GM23338 (cell line): ENCODE data around the gene IL12RB1. TPM values are rescaled to one million over a fixed set of nuclear protein-coding genes. Genes with fewer than 3 reads are reported as not detected.

Experiments used
- ATAC-seq: fragments of 200-7000 bp; cut with Tn5 transposase; 3 replicates; pipeline ENCODE4 v1.9.1; 2020
- DNase-seq: peaks from one replicate; pipeline ENCODE4 v3.0.0-alpha.2; 2015; ENCODE audit warnings: low spot score
- H2AFZ ChIP-seq: fragments of 200-600 bp; sonication (generic); 2 replicates; pipeline ENCODE4 v1.8.0; 2016; ENCODE audit warnings: antibody characterized with exemption, mild to moderate bottlenecking, moderate library complexity
- H3F3A ChIP-seq: fragments of 200-600 bp; sonication (generic); replicated peaks from 2 replicates; pipeline ENCODE4 v1.8.0; 2017; ENCODE audit warnings: antibody characterized with exemption, mixed run types, low read depth
- H3K27ac ChIP-seq: fragments of 200-600 bp; sonication (generic); 2 replicates; pipeline ENCODE4 v1.6.1; 2016; ENCODE audit warnings: low read depth
- H3K27me3 ChIP-seq: fragments of 200-600 bp; sonication (generic); 2 replicates; pipeline ENCODE4 v1.8.0; 2016; ENCODE audit warnings: mild to moderate bottlenecking, mixed run types, moderate library complexity; ENCODE audit not compliant: insufficient read depth
- H3K36me3 ChIP-seq: fragments of 200-600 bp; sonication (generic); 2 replicates; pipeline ENCODE4 v1.8.0; 2016; ENCODE audit warnings: mild to moderate bottlenecking; ENCODE audit not compliant: insufficient read depth
- H3K4me1 ChIP-seq: fragments of 200-600 bp; sonication (generic); 2 replicates; pipeline ENCODE4 v1.8.0; 2016; ENCODE audit warnings: mild to moderate bottlenecking, moderate library complexity; ENCODE audit not compliant: insufficient read depth
- H3K4me2 ChIP-seq: fragments of 200-600 bp; sonication (generic); 2 replicates; pipeline ENCODE4 v1.7.1; 2017; ENCODE audit warnings: mixed run types
- H3K4me3 ChIP-seq: fragments of 200-600 bp; sonication (generic); 2 replicates; pipeline ENCODE4 v1.6.1; 2016; ENCODE audit warnings: mixed run types
- H3K79me2 ChIP-seq: fragments of 200-600 bp; sonication (generic); replicated peaks from 2 replicates; pipeline ENCODE4 v1.8.0; 2017; ENCODE audit warnings: mild to moderate bottlenecking; ENCODE audit not compliant: insufficient read depth
- H3K9me2 ChIP-seq: fragments of 200-600 bp; sonication (generic); 2 replicates; pipeline ENCODE4 v1.8.0; 2017; ENCODE audit not compliant: insufficient read depth
- H4K20me1 ChIP-seq: fragments of 200-600 bp; sonication (generic); replicated peaks from 2 replicates; pipeline ENCODE4 v1.8.0; 2017; ENCODE audit warnings: mild to moderate bottlenecking; ENCODE audit not compliant: insufficient read depth
- H3K27ac Mint-ChIP-seq: 2 replicates; pipeline ENCODE4 v1.8.0; 2020; ENCODE audit warnings: inconsistent platforms, mild to moderate bottlenecking, moderate library complexity, mixed read lengths
- H3K27me3 Mint-ChIP-seq: 3 replicates; pipeline ENCODE4 v1.8.0; 2022; ENCODE audit warnings: low read depth, mild to moderate bottlenecking, moderate library complexity, mixed read lengths, inconsistent platforms; ENCODE audit not compliant: insufficient read depth, poor library complexity
- H3K36me3 Mint-ChIP-seq: 3 replicates; pipeline ENCODE4 v1.8.0; 2021; ENCODE audit warnings: low read depth, mild to moderate bottlenecking, inconsistent platforms, moderate library complexity, mixed read lengths
- H3K4me1 Mint-ChIP-seq: 3 replicates; pipeline ENCODE4 v1.8.0; 2020; ENCODE audit warnings: mild to moderate bottlenecking, inconsistent platforms, mixed read lengths
- H3K4me3 Mint-ChIP-seq: 3 replicates; pipeline ENCODE4 v1.8.0; 2021; ENCODE audit warnings: moderate library complexity, mild to moderate bottlenecking, inconsistent platforms, mixed read lengths
- H3K9me3 Mint-ChIP-seq: 3 replicates; pipeline ENCODE4 v1.8.0; 2020; ENCODE audit warnings: moderate library complexity, mild to moderate bottlenecking, inconsistent platforms, mixed read lengths
- CREB1 ChIP-seq: fragments of 250-450 bp; sonication (Bioruptor Pico); IDR thresholded peaks from 2 replicates; pipeline ENCODE4 v1.5.0; 2020; ENCODE audit warnings: low read depth, mild to moderate bottlenecking, moderate library complexity
- ETS1 ChIP-seq: IDR thresholded peaks from 2 replicates; pipeline ENCODE4 v1.6.1; 2016; ENCODE audit warnings: antibody characterized with exemption
- EZH2 ChIP-seq: fragments of 200-600 bp; sonication (generic); IDR thresholded peaks from one replicate; pipeline ENCODE4 v1.8.0; 2017; ENCODE audit warnings: antibody characterized with exemption, mild to moderate bottlenecking, low read depth; ENCODE audit not compliant: unreplicated experiment
- EZH2phosphoT487 ChIP-seq: fragments of 200-600 bp; sonication (generic); IDR thresholded peaks from one replicate; pipeline ENCODE4 v1.8.1; 2018; ENCODE audit warnings: antibody characterized with exemption; ENCODE audit not compliant: unreplicated experiment
- NANOG ChIP-seq: IDR thresholded peaks from 2 replicates; pipeline ENCODE4 v1.6.1; 2016; ENCODE audit warnings: antibody characterized with exemption, borderline replicate concordance
- POLR2AphosphoS5 ChIP-seq: IDR thresholded peaks from 2 replicates; pipeline ENCODE4 v1.6.1; 2016; ENCODE audit warnings: antibody characterized with exemption, low read depth
- STAT1 ChIP-seq: IDR thresholded peaks from one replicate; pipeline ENCODE4 v1.6.1; 2016; ENCODE audit warnings: antibody characterized with exemption; ENCODE audit not compliant: unreplicated experiment
- ZNF114 ChIP-seq: fragments of 250-450 bp; sonication (Bioruptor Pico); IDR thresholded peaks from 2 replicates; pipeline ENCODE4 v1.5.0; 2020; ENCODE audit warnings: mild to moderate bottlenecking, moderate library complexity
- ZNF331 ChIP-seq: fragments of 250-450 bp; sonication (Bioruptor Pico); IDR thresholded peaks from 2 replicates; pipeline ENCODE4 v1.5.0; 2020; ENCODE audit warnings: low read depth, mild to moderate bottlenecking, moderate library complexity
- ZNF462 ChIP-seq: fragments of 250-450 bp; sonication (Bioruptor Pico); IDR thresholded peaks from 2 replicates; pipeline ENCODE4 v1.5.0; 2020; ENCODE audit warnings: mild to moderate bottlenecking, moderate library complexity
- polyA plus RNA-seq: library from polyadenylated mRNA; unstranded; fragments of >200 nt; fragmentation: Nextera tagmentation; extraction: Ambion mirVana; gene quantifications from 2 replicates; pipeline ENCODE4 v1.2.1, GENCODE V29; 2016
- total RNA-seq: library from RNA; depleted of rRNA; stranded (reverse); fragments of >200 nt; shearing (Covaris generic); gene quantifications from 2 replicates; pipeline ENCODE4 v1.2.3, GENCODE V29; 2014
- TF ChIP-seq, protein P1 (sequence below): IDR thresholded peaks from one replicate; pipeline ENCODE4 v1.6.1; 2018; ENCODE audit warnings: antibody characterized with exemption; ENCODE audit not compliant: unreplicated experiment
- TF ChIP-seq, protein P2 (sequence below), 2 experiments: fragments of 200-600 bp in 1 of 2; sonication (generic) in 1 of 2; conservative IDR thresholded peaks; 2 replicates each; pipeline versions ENCODE4 v1.5.1 to v1.6.1; 2016 to 2017; ENCODE audit warnings: antibody characterized with exemption in 2 of 2, low read depth in 2 of 2, mild to moderate bottlenecking in 2 of 2, moderate library complexity in 1 of 2

The IL12RB1 gene
- total and polyA plus RNA-seq, 2 experiments from 2014 or later, result not detected

DNA sequence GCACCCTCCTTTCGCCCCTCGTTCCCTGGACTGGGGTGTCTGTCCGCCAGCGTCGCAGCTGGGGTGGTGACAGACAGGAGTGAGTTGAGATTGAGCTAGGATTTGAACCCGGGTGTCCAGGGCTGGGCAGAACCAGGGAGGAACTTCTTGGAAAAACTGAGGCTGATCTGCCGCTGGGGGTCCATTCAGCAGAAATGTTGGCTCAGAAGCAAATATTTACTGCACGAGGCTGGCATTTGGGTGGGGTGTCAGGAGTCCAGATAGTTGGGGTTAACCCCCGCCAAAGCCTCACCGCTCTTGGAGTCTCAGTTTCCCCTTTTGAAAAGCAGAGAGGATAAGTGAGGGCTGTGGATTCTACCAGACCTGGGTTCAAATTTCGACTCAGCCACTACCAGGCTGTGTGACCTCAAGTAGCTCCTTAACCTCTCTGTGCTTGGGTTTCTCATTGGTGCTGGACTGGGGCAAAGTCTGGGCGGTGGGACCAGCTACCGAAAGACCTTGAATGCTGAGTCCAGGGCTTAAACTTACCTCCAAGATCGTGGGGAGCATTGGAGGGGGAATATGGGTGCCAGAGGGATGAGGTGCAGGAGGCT is 31.8 kb upstream of the IL12RB1 start:
- no peak overlapping the region for H3K27ac Mint-ChIP-seq
- Histone ChIP-seq H3K27ac (no peak overlapping the region), H3K4me2 (peak overlapping the region; percentile 91), H3K9me2 (no peaks in the 10 kb centered on the region), H3K4me1 (peaks cover 14% of the 10 kb centered on the region; the same call in 1 of the 2 replicates), H4K20me1 (peaks cover 7% of the 10 kb centered on the region), H3F3A (no peaks in the 10 kb centered on the region), H3K79me2 (peaks cover 13% of the 10 kb centered on the region), H3K36me3 (no peaks in the 10 kb centered on the region), H2AFZ (peak overlapping the region; percentile 72; the same call in 1 of the 2 replicates), H3K4me3 (peak overlapping the region; percentile 81), H3K27me3 (no peaks in the 10 kb centered on the region)
- H3K27me3 Mint-ChIP-seq, result peaks cover 11% of the 10 kb centered on the region
- H3K36me3 Mint-ChIP-seq, result peaks cover under 1% of the 10 kb centered on the region; the same call in 2 of the 3 replicates
- H3K4me3 Mint-ChIP-seq, result peak overlapping the region; percentile 83
- ATAC-seq (peak; percentile 6), DNase-seq (no peak)
- TF ChIP-seq ZNF331 (no peak), ZNF114 (CRISPR knock-in tag) (no peak), ETS1 (no peak), STAT1 (no peak), ZNF462 (no peak), CREB1 (CRISPR knock-in tag) (no peak), POLR2AphosphoS5 (no peak), EZH2phosphoT487 (no peak), NANOG (no peak), EZH2 (no peak)
- TF ChIP-seq, protein P1, sequence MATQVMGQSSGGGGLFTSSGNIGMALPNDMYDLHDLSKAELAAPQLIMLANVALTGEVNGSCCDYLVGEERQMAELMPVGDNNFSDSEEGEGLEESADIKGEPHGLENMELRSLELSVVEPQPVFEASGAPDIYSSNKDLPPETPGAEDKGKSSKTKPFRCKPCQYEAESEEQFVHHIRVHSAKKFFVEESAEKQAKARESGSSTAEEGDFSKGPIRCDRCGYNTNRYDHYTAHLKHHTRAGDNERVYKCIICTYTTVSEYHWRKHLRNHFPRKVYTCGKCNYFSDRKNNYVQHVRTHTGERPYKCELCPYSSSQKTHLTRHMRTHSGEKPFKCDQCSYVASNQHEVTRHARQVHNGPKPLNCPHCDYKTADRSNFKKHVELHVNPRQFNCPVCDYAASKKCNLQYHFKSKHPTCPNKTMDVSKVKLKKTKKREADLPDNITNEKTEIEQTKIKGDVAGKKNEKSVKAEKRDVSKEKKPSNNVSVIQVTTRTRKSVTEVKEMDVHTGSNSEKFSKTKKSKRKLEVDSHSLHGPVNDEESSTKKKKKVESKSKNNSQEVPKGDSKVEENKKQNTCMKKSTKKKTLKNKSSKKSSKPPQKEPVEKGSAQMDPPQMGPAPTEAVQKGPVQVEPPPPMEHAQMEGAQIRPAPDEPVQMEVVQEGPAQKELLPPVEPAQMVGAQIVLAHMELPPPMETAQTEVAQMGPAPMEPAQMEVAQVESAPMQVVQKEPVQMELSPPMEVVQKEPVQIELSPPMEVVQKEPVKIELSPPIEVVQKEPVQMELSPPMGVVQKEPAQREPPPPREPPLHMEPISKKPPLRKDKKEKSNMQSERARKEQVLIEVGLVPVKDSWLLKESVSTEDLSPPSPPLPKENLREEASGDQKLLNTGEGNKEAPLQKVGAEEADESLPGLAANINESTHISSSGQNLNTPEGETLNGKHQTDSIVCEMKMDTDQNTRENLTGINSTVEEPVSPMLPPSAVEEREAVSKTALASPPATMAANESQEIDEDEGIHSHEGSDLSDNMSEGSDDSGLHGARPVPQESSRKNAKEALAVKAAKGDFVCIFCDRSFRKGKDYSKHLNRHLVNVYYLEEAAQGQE, result no peak
- TF ChIP-seq, protein P2, sequence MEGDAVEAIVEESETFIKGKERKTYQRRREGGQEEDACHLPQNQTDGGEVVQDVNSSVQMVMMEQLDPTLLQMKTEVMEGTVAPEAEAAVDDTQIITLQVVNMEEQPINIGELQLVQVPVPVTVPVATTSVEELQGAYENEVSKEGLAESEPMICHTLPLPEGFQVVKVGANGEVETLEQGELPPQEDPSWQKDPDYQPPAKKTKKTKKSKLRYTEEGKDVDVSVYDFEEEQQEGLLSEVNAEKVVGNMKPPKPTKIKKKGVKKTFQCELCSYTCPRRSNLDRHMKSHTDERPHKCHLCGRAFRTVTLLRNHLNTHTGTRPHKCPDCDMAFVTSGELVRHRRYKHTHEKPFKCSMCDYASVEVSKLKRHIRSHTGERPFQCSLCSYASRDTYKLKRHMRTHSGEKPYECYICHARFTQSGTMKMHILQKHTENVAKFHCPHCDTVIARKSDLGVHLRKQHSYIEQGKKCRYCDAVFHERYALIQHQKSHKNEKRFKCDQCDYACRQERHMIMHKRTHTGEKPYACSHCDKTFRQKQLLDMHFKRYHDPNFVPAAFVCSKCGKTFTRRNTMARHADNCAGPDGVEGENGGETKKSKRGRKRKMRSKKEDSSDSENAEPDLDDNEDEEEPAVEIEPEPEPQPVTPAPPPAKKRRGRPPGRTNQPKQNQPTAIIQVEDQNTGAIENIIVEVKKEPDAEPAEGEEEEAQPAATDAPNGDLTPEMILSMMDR (conservative IDR thresholded peaks at IDR 0.05; ENCODE audit: low read depth in 2 of 2), result no peak
- peaks cover 20% of the 10 kb centered on the region for H3K4me1 Mint-ChIP-seq
- H3K9me3 Mint-ChIP-seq, result no peaks in the 10 kb centered on the region
